Measurements from ENCODE around the gene BANF1.

- TF ChIP-seq CEBPB (IDR thresholded peaks at IDR 0.05) (no peak), REST (IDR thresholded peaks at IDR 0.05; ENCODE audit: low read depth) (no peak), TAF1 (IDR thresholded peaks at IDR 0.05; ENCODE audit: low read depth) (peak; percentile 93), CREB1 (IDR thresholded peaks at IDR 0.05; ENCODE audit: low read depth) (0 out of 2 replicates have a peak, but pooled peaks have one; percentile 48), EGR1 (IDR thresholded peaks at IDR 0.05) (no peak), EP300 (IDR thresholded peaks at IDR 0.05; ENCODE audit: borderline replicate concordance) (peak; percentile 41; the same call in 1 of the 2 replicates), FOXM1 (IDR thresholded peaks at IDR 0.05; ENCODE audit: borderline replicate concordance, low read depth) (no peak)
These were observed 40.8 kb upstream of the BANF1 start, which contains the start of gene SART1 for GRCh38 chr11:65961267-65962140.
